ENCODE results near the gene TNFRSF18.

- TF ChIP-seq, protein P1, sequence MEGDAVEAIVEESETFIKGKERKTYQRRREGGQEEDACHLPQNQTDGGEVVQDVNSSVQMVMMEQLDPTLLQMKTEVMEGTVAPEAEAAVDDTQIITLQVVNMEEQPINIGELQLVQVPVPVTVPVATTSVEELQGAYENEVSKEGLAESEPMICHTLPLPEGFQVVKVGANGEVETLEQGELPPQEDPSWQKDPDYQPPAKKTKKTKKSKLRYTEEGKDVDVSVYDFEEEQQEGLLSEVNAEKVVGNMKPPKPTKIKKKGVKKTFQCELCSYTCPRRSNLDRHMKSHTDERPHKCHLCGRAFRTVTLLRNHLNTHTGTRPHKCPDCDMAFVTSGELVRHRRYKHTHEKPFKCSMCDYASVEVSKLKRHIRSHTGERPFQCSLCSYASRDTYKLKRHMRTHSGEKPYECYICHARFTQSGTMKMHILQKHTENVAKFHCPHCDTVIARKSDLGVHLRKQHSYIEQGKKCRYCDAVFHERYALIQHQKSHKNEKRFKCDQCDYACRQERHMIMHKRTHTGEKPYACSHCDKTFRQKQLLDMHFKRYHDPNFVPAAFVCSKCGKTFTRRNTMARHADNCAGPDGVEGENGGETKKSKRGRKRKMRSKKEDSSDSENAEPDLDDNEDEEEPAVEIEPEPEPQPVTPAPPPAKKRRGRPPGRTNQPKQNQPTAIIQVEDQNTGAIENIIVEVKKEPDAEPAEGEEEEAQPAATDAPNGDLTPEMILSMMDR (IDR thresholded peaks at IDR 0.05; ENCODE audit: low read depth, low read length, poor library complexity, severe bottlenecking) = no peak
- TF ChIP-seq EZH2phosphoT487 (IDR thresholded peaks at IDR 0.05; ENCODE audit: borderline replicate concordance, low read length) = no peak
Measured at GRCh38 chr1:1157033-1157365, 49.4 kb downstream of the TNFRSF18 start.

All from DOHH2 (cell line).